ENCODE data around the gene OR13C2. TPM values are rescaled to one million over a fixed set of nuclear protein-coding genes. Genes with fewer than 3 reads are reported as not detected.
"Not testable (repeated sequence)": the region's sequence is repeated elsewhere in the genome, so short reads cannot be mapped to it uniquely, and the experiment has no call there.

OR13C2 gene
- total RNA-seq, result not detected
- polyA plus RNA-seq (2013, experiment 1 of 2), result not detected
- not detected for polyA plus RNA-seq (2013, experiment 2 of 2)
- long read RNA-seq, experiment 1, result 0 reads
- long read RNA-seq, experiment 2, result 0 reads
- long read RNA-seq, experiment 3, result 0 reads
- long read RNA-seq, experiment 4, result 0 reads

- H3K4me1 Mint-ChIP-seq; H3K36me3 Mint-ChIP-seq (ENCODE audit: low read depth); H3K4me3 ChIP-seq (ENCODE audit: low read length); H3K9me3 Mint-ChIP-seq; H3K36me3 ChIP-seq (ENCODE audit: control insufficient read depth, insufficient read depth, low read length); H3K4me3 Mint-ChIP-seq; H3K9ac ChIP-seq (ENCODE audit: extremely low read depth, low read length, poor library complexity, severe bottlenecking); H3K4me1 ChIP-seq (ENCODE audit: control insufficient read depth, insufficient read depth, low read length); H3K27me3 Mint-ChIP-seq (ENCODE audit: insufficient read depth); DNase-seq; H3K27ac ChIP-seq (ENCODE audit: low read depth, low read length); H3K27me3 ChIP-seq (ENCODE audit: control insufficient read depth, insufficient read depth, low read length, poor library complexity, severe bottlenecking); H3K27ac Mint-ChIP-seq; H3K9me3 ChIP-seq (ENCODE audit: control insufficient read depth, low read length): not testable (repeated sequence)
- WGBS, 2 experiments (ENCODE audit: insufficient coverage in 1 of 2, insufficient read length in 1 of 2), result no CpG with 5 or more reads among the region's 1 CpG
Observed at GRCh38 chr9:104605527-104605926, at the start of gene OR13C2. TSS of gene OR13C2 (minus strand) at chr9:104605627. CDS start at chr9:104605627, 0 bp downstream.

- H3K36me3 Mint-ChIP-seq (ENCODE audit: low read depth), result no peaks in the 10 kb centered on the region
- no peaks in the 10 kb centered on the region for H3K36me3 ChIP-seq (ENCODE audit: control insufficient read depth, insufficient read depth, low read length)
- peaks cover 16% of the 10 kb centered on the region for H3K9me3 Mint-ChIP-seq
- no peak for TF ChIP-seq CTCF (conservative IDR thresholded peaks at IDR 0.05)
- no peak for DNase-seq
- no peaks in the 10 kb centered on the region for H3K4me1 ChIP-seq (ENCODE audit: control insufficient read depth, insufficient read depth, low read length)
- no peak overlapping the region for H3K4me3 Mint-ChIP-seq
- no peak overlapping the region for H3K27ac Mint-ChIP-seq
- H3K4me3 ChIP-seq (ENCODE audit: low read length), result no peak overlapping the region
- no peak overlapping the region for H3K9ac ChIP-seq (ENCODE audit: extremely low read depth, low read length, poor library complexity, severe bottlenecking)
- no peaks in the 10 kb centered on the region for H3K27me3 ChIP-seq (ENCODE audit: control insufficient read depth, insufficient read depth, low read length, poor library complexity, severe bottlenecking)
- H3K4me1 Mint-ChIP-seq, result no peaks in the 10 kb centered on the region
- H3K9me3 ChIP-seq (ENCODE audit: control insufficient read depth, low read length), result peaks cover 6% of the 10 kb centered on the region
- no peak overlapping the region for H3K27ac ChIP-seq (ENCODE audit: low read depth, low read length)
- no peaks in the 10 kb centered on the region for H3K27me3 Mint-ChIP-seq (ENCODE audit: insufficient read depth)
Observed at GRCh38 chr9:104635456-104635855, 30.0 kb upstream of the OR13C2 start.

- H3K4me1 Mint-ChIP-seq, result no peaks in the 10 kb centered on the region
- H3K4me1 ChIP-seq (ENCODE audit: control insufficient read depth, insufficient read depth, low read length), result no peaks in the 10 kb centered on the region
- no peak overlapping the region for H3K4me3 Mint-ChIP-seq
- H3K9ac ChIP-seq (ENCODE audit: extremely low read depth, low read length, poor library complexity, severe bottlenecking), result no peak overlapping the region
- peaks cover 5% of the 10 kb centered on the region for H3K27me3 ChIP-seq (ENCODE audit: control insufficient read depth, insufficient read depth, low read length, poor library complexity, severe bottlenecking)
- no peaks in the 10 kb centered on the region for H3K36me3 Mint-ChIP-seq (ENCODE audit: low read depth)
- WGBS, 2 experiments (ENCODE audit: insufficient coverage in 1 of 2, insufficient read length in 1 of 2), result 92 to 95% methylated on average over 19 to 30 of the region's 30 CpGs
- peaks cover 4% of the 10 kb centered on the region for H3K9me3 Mint-ChIP-seq
- H3K27ac Mint-ChIP-seq, result no peak overlapping the region
- H3K4me3 ChIP-seq (ENCODE audit: low read length), result no peak overlapping the region
- H3K27ac ChIP-seq (ENCODE audit: low read depth, low read length), result no peak overlapping the region
- H3K27me3 Mint-ChIP-seq (ENCODE audit: insufficient read depth), result no peaks in the 10 kb centered on the region
- TF ChIP-seq CTCF (conservative IDR thresholded peaks at IDR 0.05), result no peak
- peaks cover 3% of the 10 kb centered on the region for H3K9me3 ChIP-seq (ENCODE audit: control insufficient read depth, low read length)
- DNase-seq, result no peak
- H3K36me3 ChIP-seq (ENCODE audit: control insufficient read depth, insufficient read depth, low read length), result no peaks in the 10 kb centered on the region
Observed at GRCh38 chr9:104633976-104634520, 28.6 kb upstream of the OR13C2 start.

GRCh38 chr9:104625964-104626363, 20.5 kb upstream of the OR13C2 start:
- H3K9me3 ChIP-seq (ENCODE audit: control insufficient read depth, low read length); H3K4me3 Mint-ChIP-seq; H3K4me1 Mint-ChIP-seq; H3K9ac ChIP-seq (ENCODE audit: extremely low read depth, low read length, poor library complexity, severe bottlenecking); H3K27ac ChIP-seq (ENCODE audit: low read depth, low read length); H3K27me3 ChIP-seq (ENCODE audit: control insufficient read depth, insufficient read depth, low read length, poor library complexity, severe bottlenecking); H3K4me3 ChIP-seq (ENCODE audit: low read length); DNase-seq; H3K27ac Mint-ChIP-seq; H3K27me3 Mint-ChIP-seq (ENCODE audit: insufficient read depth); H3K36me3 Mint-ChIP-seq (ENCODE audit: low read depth); H3K36me3 ChIP-seq (ENCODE audit: control insufficient read depth, insufficient read depth, low read length); H3K4me1 ChIP-seq (ENCODE audit: control insufficient read depth, insufficient read depth, low read length): not testable (repeated sequence)
- peaks cover 10% of the 10 kb centered on the region for H3K9me3 Mint-ChIP-seq

All from endodermal cell (in vitro differentiated cells).